Measurements from ENCODE around the gene ITPA. TPM values are rescaled to one million over a fixed set of nuclear protein-coding genes. Genes with fewer than 3 reads are reported as not detected.

The ITPA gene
- total and polyA plus RNA-seq, 2 of the 8 experiments (the other 6 are each of a cell fraction or from before 2014, with no cell fraction given) = 88.2 to 94.0 TPM

- H2BK15ac ChIP-seq (ENCODE audit: low read length) = no peak overlapping the region
- no peak overlapping the region for H2BK5ac ChIP-seq (ENCODE audit: low read depth, low read length)
- POLR2A ChIA-PET (ENCODE audit: partially characterized antibody) = interaction anchor here (0.7 to 4.0 kb wide), 12 partner anchors 8 to 824 kb away, joined by 3 to 46 read pairs (median 3); partner anchors contain the start of genes ITPA, MRPS26 and SLC4A11
- H2BK12ac ChIP-seq (ENCODE audit: low read depth, low read length) = no peak overlapping the region
- peak overlapping the region; percentile 45; the same call in 1 of the 2 replicates for H4K8ac ChIP-seq (ENCODE audit: extremely low read depth, insufficient read depth, low read length)
- H3K27ac ChIP-seq (ENCODE audit: low read depth, low read length) = no peak overlapping the region
- WGBS, 2 experiments (ENCODE audit: extremely low coverage in 1 of 2, insufficient coverage in 1 of 2, insufficient read length in 1 of 2, insufficient replicate concordance in 2 of 2, low coverage in 1 of 2, low lambda C conversion rate in 2 of 2, missing lambda C conversion rate in 1 of 2) = 12% methylated on average over 53 of the region's 53 CpGs; no CpG with 5 or more reads in 1 of the 2 experiments
- no peak overlapping the region for H2BK120ac ChIP-seq (replicated peaks; ENCODE audit: low read depth, low read length)
- no peak overlapping the region for H3K14ac ChIP-seq (ENCODE audit: insufficient read length)
- CTCF ChIA-PET (ENCODE audit: partially characterized antibody) = interaction anchor here (0.6 to 10.5 kb wide), 21 partner anchors 7 to 426 kb away, joined by 3 to 158 read pairs (median 4); partner anchors contain the start of gene SLC4A11
- FAIRE-seq = no peak
- H2AFZ ChIP-seq (ENCODE audit: low read length) = no peak overlapping the region
- H2AK5ac ChIP-seq (ENCODE audit: low read depth, low read length) = no peak overlapping the region
- H3K56ac ChIP-seq (replicated peaks; ENCODE audit: insufficient read length, low read depth, low read length) = no peak overlapping the region
- H3K79me2 ChIP-seq (ENCODE audit: control insufficient read depth in 1 of 2, insufficient read depth in 2 of 2, low read length in 2 of 2) = no peaks in the 10 kb centered on the region
- no peak overlapping the region for H4K5ac ChIP-seq (ENCODE audit: insufficient read length, low read depth, low read length)
- no peak overlapping the region for H4K91ac ChIP-seq (replicated peaks; ENCODE audit: insufficient read length, low read length)
- no peaks in the 10 kb centered on the region for H3K79me1 ChIP-seq (ENCODE audit: low read depth, low read length)
- H3K4me3 ChIP-seq (ENCODE audit: extremely low read depth in 1 of 4, insufficient read depth in 2 of 4, low read depth in 3 of 4, low read length in 4 of 4) = peak overlapping the region; percentile 9 to 61 (median 40)
- H2BK20ac ChIP-seq (ENCODE audit: low read length) = no peak overlapping the region
- peaks cover 0 to 5% (median 1%) of the 10 kb centered on the region in 4 experiments; a peak in 3 of 7 replicates for H3K4me1 ChIP-seq (replicated peaks in 1 of 4; ENCODE audit: control insufficient read depth in 3 of 4, insufficient read depth in 4 of 4, low read length in 3 of 4)
- peaks cover 4% of the 10 kb centered on the region; the same call in 1 of the 2 replicates for H3K23me2 ChIP-seq (ENCODE audit: low read depth, low read length)
- peak overlapping the region; percentile 3; the same call in 1 of the 2 replicates for H3K18ac ChIP-seq (ENCODE audit: extremely low read depth, low read length)
- H3K27me3 ChIP-seq (replicated peaks in 1 of 4; ENCODE audit: control insufficient read depth in 3 of 4, extremely low read depth in 1 of 4, insufficient read depth in 3 of 4, low read length in 3 of 4) = peaks cover 0 to 24% (median 18%) of the 10 kb centered on the region in 4 experiments; a peak in 6 of 7 replicates
- H3K9ac ChIP-seq (replicated peaks in 1 of 4; ENCODE audit: extremely low read depth in 1 of 4, low read depth in 3 of 4, low read length in 3 of 4) = no peak overlapping the region
- no peak overlapping the region for H3K23ac ChIP-seq (ENCODE audit: insufficient read length)
- peak in 1 of 2 experiments; percentile 74 for DNase-seq (ENCODE audit: low read depth in 1 of 2, low spot score in 2 of 2)
- no peaks in the 10 kb centered on the region for H3K36me3 ChIP-seq (ENCODE audit: control insufficient read depth in 2 of 4, insufficient read depth in 4 of 4, low read length in 3 of 4)
- H4K20me1 ChIP-seq (replicated peaks in 1 of 2; ENCODE audit: control insufficient read depth in 1 of 2, insufficient read depth in 2 of 2, low read length in 2 of 2) = peaks cover 0 to 4% of the 10 kb centered on the region in 2 experiments
- H3K4me2 ChIP-seq (ENCODE audit: insufficient read depth in 1 of 2, low read depth in 2 of 2, low read length in 2 of 2) = peak overlapping the region; percentile 68 to 90
- H3K9me3 ChIP-seq (ENCODE audit: insufficient read depth in 2 of 2, low read depth in 1 of 2, low read length in 1 of 2) = no peaks in the 10 kb centered on the region
- H3K4ac ChIP-seq (replicated peaks; ENCODE audit: insufficient read length, low read depth, low read length) = no peak overlapping the region
- TF ChIP-seq BACH1 (IDR thresholded peaks at IDR 0.05; ENCODE audit: low read length) (no peak), PHF8 (conservative IDR thresholded peaks at IDR 0.05; ENCODE audit: low read depth, low read length) (0 out of 2 replicates have a peak, but pooled peaks have one; percentile 16), JUN (IDR thresholded peaks at IDR 0.05; ENCODE audit: low read depth, low read length) (no peak), RAD21 (IDR thresholded peaks at IDR 0.05 in 1 of 2, conservative IDR thresholded peaks at IDR 0.05 in 1 of 2; ENCODE audit: low read depth in 2 of 2, low read length in 2 of 2) (peak; percentile 21 to 44; a peak in 1 of 4 replicates), EZH2 (IDR thresholded peaks at IDR 0.05; ENCODE audit: low read depth, low read length, severe bottlenecking) (peak; percentile 28), E2F6 (IDR thresholded peaks at IDR 0.05) (0 out of 2 replicates have a peak, but pooled peaks have one; percentile 18), TEAD4 (IDR thresholded peaks at IDR 0.05; ENCODE audit: low read depth, low read length) (no peak), CREB1 (IDR thresholded peaks at IDR 0.05) (0 out of 2 replicates have a peak, but pooled peaks have one; percentile 7), SIX5 (IDR thresholded peaks at IDR 0.05; ENCODE audit: low read depth, low read length) (no peak)
Measured at GRCh38 chr20:3248167-3248992, 39.1 kb downstream of the ITPA start.
